ENCODE measurements around the gene ZCCHC14. TPM values are rescaled to one million over a fixed set of nuclear protein-coding genes. Genes with fewer than 3 reads are reported as not detected.
"Not testable (repeated sequence)": the region's sequence is repeated elsewhere in the genome, so short reads cannot be mapped to it uniquely, and the experiment has no call there.

ZCCHC14 gene
- total RNA-seq, 2 experiments from 2014 or later = 4.7 to 5.2 TPM

DNA sequence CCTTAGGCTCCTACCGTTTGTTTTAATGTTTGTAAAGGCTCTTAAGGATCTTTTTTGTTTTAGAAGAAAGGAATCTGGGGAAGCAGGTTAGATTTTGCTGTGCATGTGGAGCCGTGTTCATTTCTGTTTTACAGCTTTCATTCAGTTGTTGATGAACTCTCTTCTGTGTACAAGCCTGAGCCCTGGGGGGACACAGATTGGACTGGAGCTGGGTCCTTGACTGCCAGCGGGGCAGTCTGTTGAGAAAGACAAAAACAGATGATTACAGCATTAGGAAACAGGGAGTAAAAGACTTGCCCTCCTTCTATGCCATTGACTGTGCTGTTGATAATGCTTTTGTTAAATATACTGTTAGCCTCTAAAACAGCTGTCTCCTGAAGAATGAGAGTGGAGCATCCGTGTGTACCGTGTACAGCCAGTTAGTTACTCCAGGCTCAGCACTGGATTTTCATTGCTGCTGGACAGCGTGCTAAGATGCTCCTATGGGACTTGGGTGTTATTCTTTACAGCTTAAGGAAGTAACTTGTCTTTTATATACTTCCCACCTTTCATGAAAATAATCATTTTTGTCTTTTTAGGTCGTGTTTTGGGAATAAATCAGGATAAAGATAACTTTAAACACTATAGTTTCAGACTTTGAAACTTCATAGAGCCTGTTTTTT lies 97.5 kb downstream of the ZCCHC14 start:
- CTCF ChIA-PET = interaction anchor here (0.6 to 3.0 kb wide), 5 partner anchors 12 to 839 kb away, joined by 3 to 22 read pairs (median 10); partner anchors contain the start of gene FBXO31
- POLR2A ChIA-PET = interaction anchor here (0.8 to 1.2 kb wide), 2 partner anchors 11 to 240 kb away, joined by 3 to 5 read pairs; partner anchors contain the start of gene FBXO31

DNA sequence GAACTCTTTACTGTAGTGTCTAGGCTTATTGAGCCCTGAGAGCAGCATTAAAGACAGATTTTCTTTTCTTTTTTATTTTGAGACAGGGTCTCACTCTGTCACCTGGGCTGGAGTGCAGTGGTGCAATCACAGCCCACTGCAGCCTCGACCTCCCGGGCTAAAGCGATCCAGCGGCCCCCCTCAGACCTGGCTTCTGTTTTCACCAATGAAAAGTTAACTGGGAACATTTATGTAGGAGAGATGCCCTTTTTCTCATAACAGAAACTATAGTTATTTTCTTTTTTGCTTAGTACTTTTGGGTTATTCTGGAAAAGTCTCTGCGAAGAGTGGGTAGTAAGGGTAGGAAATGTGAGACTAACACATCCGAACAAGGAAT lies 99.2 kb downstream of the ZCCHC14 start:
- ChIA-PET CTCF (interaction anchor here (0.9 to 3.0 kb wide), 7 partner anchors 10 to 243 kb away, joined by 3 to 22 read pairs (median 5); partner anchors contain the start of gene FBXO31), POLR2A (interaction anchor here (1.1 to 2.1 kb wide), 2 partner anchors 10 to 75 kb away, joined by 3 to 16 read pairs; partner anchors contain the start of gene FBXO31)

DNA sequence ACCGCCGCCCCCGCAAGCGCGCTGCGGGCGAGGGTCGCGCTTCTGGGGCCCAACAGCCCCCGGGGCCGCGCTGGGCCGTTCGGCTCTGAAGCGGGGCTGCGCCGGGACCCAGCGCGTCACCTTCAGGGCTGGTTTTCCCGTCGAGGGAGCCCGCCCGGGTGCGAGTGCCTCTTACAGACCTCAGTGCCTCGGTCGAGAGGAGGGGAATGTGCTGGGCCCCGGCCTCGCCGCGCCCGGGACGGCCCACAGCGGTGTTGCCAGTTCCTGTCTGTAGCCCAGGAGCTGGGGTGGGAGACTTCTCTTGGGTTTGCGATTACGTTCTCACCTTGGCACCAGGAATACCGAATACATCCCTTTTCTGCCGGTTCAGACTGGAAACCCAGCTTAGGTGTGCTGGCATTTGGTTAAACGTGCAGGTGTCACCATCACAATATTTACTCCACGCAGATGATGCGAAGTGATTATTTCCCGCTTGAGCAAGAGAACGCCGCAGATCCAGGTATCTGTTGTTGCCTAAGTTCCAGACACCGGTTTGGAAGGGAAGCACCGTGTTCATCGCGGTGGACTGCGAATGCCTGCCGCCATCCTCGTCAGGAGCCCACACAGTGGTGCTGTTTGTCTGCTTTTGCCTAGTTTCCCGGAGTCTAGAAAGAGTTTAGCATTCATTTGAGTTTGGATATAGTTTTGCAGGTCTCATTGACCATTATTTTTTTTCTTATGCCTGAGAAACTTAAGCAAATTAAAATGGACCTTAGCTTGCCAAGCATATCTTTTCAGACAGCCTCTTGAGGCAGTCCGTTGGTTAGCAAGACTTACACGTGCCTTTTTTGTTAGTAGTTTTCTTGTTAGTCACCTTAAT lies 99.8 kb downstream of the ZCCHC14 start:
- ChIA-PET CTCF (interaction anchor here (0.9 to 3.0 kb wide), 7 partner anchors 10 to 243 kb away, joined by 3 to 22 read pairs (median 5); partner anchors contain the start of gene FBXO31), POLR2A (interaction anchor here (0.5 to 2.1 kb wide), 2 partner anchors 9 to 10 kb away, joined by 3 to 16 read pairs; partner anchors contain the start of gene FBXO31)

DNA sequence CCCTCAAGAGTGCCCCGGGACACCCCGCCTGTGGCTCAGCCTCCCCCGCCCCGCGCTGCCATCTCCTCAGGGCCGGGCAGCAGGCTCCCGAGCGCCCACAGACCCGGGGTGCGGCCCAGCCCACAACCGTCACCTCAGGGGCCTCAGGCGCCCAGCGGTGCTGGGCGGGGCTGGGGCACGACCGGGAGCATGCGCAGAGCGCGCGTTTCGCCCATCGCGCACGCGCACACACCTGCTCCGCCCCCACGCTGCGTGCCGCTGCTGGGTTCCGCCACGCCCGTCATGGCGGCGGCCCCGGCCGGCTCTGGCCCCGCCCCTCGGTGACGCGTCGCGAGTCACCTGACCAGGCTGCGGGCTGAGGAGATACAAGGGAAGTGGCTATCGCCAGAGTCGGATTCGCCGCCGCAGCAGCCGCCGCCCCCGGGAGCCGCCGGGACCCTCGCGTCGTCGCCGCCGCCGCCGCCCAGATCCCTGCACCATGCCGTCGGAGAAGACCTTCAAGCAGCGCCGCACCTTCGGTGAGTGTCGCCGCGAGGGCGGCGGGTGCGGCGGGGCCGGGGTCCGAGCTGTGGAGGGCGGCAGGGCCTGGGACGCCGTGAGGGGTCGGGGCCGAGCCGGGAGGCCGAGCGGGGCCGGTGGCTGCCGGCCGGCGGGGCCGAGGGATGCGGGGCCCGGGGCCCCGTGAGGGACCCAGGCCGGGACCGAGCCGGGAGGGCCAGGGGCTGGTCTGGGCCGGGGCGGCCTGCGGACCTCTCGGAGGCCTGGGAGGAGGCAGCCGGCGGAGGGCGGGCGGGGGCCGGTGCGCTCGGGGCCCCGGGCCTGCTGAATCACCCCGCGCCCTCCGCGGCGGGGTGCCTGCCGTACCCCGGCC lies 100.6 kb downstream of the ZCCHC14 start, which contains the start of gene MAP1LC3B:
Gene MAP1LC3B, plus strand, starts transcription at position 387 of the 871 bp plus-strand sequence. Its CDS starts 92 bp downstream, at position 479.
- ChIA-PET CTCF (interaction anchor here (1.0 to 3.0 kb wide), 3 partner anchors 11 to 244 kb away, joined by 3 to 22 read pairs (median 5); no protein-coding TSS in a partner anchor), POLR2A (interaction anchor here (0.5 to 2.1 kb wide), 2 partner anchors 9 to 10 kb away, joined by 3 to 16 read pairs; partner anchors contain the start of gene FBXO31)

DNA sequence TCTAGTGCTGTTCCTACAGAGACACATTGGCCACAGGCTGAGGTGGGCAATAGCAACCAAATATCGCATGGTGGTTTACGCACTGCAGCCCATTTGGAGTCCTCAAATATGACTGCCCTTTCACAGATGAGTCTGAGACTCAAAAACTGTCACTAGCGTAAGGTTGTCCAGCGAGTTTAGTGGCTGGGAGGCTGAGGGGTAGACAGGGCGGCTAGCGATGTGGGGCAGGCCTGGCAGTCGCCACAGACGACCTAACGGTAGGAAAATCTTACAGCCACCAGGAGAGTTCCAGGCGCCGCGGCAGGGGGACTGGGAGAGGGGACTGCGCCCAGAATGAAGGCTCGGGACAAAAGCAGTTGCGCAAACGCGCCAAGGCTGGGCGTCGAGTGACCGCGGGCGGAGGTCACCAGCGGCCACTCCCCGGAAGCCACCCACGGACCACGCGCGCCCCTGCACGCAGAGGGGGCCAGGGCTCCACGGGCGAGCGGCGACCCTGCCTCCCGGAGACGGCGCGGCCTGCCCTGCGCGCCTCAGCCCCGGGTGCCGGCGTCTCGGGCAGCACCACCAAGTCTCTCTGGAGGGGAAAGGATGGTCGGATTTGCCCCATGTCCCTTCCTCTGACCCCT lies 101.4 kb downstream of the ZCCHC14 start:
- POLR2A ChIA-PET = no interaction called here

DNA sequence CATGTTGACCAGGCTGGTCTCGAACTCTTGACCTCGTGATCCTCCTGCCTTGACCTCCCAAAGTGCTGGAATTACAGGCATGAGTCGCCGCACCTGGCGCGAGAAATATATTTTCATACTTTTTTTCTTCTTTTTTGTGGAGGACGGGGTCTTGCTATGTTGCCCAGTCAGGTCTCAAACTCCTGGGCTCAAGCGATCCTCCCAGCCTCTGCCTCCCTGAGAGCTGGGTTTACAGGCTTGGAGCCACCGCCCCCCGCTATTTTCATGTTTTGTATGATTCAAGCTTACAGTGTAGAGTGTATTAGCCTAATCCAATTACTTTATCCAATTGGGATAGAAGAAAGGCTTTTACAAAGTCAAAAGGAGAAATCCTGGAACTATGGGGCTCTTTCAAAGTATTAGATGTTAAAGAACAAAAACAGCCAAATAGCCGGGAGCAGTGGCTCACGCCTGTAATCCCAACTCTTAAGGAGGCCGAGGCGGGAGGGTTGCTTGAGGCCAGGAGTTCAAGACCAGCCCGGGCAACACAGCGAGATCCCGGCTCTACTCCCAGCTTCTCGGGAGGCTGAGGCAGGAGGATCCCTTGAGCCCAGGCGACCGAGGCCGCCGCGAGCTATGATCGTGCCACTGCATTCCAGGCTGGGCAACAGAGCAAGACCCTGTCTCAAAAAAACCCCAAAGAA lies 102.0 kb downstream of the ZCCHC14 start:
- ChIA-PET CTCF (interaction anchor here (1.0 kb wide), 1 partner anchor 246 kb away, joined by 3 read pairs; no protein-coding TSS in a partner anchor), POLR2A (interaction anchor here (0.7 kb wide), 1 partner anchor 1932 kb away, joined by 3 read pairs; no protein-coding TSS in a partner anchor)

More for the DNA sequence above, 101.4 kb downstream of the ZCCHC14 start:
- CTCF ChIA-PET = interaction anchor here (1.0 kb wide), 1 partner anchor 245 kb away, joined by 3 read pairs; no protein-coding TSS in a partner anchor

DNA sequence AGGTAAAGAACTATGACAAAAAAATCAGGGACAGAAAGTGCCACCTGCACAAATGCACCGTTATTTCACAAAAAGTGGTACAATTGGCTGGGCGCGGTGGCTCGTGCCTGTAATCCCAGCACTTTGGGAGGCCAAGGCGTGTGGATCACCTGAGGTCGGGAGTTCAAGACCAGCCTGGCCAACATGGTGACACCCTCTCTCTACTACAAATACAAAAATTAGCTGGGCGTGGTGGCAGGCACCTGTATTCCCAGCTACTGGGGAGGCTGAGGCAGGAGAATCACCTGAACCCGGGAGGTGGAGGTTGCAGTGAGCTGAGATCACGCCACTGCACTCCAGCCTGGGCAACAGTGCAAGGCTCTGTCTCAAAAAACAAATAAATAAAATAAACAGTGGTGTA lies 102.9 kb downstream of the ZCCHC14 start:
- CTCF ChIA-PET, POLR2A ChIA-PET: not testable (repeated sequence)

DNA sequence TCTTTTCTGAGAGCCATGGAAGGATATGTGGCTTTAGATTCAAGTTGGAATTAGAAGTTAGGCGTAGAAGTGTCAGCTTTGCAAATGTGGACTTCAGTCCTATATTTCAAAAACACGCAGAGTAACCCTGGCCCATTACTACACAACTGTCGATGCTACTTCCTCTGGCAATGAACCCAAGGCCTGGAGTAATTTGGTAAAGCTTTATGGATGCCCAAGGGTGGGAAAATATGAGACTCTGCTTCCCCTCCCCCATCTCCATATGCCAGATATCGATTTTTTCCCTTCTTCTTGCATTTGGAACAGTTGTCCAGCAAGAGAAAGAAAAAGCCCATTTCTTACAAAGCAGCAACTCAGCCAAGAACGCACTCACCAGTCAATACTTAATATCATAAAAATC lies 103.6 kb downstream of the ZCCHC14 start:
- CTCF ChIA-PET = no interaction called here
- POLR2A ChIA-PET = no interaction called here

DNA sequence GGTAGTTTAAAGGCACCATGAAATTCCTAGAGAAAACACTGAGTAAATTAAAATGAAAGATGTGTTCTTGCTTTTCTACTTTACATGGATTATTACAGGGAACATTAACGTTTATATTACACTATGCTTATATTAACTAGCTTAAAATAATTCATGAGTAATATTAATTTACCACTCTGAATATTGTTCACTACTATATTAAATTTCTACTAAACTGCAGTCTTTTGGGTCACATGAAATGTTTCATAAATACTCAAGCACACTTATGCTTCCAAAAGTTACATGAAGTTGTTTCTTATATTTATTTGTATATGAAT lies 104.0 kb downstream of the ZCCHC14 start:
- CTCF ChIA-PET = no interaction called here
- POLR2A ChIA-PET = no interaction called here

DNA sequence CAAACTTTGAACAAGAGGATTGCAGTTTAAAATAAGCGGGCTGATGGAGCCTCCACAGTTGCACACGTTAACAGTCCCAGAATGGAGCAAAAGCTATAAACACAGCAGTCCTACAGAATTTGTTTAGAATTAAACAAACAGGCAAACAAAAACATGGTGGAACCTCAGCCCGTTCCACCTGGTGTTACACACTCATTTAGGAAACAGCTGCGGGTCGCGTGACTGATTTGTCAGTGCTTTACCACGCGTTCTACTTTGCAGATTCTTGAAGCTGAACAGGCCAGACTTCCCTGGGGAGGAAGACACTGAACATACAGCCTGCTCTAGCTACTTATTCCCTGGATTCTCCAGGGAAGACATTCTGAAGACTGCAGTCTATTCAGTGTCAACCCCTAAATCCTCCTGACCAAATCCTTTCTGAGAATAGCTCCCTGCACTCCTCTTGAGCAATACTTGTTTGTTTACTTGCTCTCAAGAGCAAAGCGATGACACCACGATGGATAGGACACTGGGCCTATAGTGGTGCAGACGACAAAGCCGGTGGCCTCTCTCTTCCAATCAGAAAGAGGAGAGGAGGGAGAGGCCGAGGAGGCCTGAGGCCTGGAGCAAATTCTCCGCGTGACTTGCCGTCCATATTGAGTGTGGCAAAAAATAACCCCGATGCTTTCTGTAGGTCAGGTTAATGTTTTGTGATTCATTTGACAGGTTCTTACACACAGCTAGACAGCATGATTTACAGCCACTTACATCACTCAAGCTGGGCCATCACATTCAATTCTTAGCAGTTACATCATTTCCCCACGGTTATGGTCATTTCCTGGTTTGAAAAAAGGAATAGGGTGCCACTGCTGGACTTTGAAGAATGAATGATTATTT lies 104.6 kb downstream of the ZCCHC14 start:
- POLR2A ChIA-PET = no interaction called here

DNA sequence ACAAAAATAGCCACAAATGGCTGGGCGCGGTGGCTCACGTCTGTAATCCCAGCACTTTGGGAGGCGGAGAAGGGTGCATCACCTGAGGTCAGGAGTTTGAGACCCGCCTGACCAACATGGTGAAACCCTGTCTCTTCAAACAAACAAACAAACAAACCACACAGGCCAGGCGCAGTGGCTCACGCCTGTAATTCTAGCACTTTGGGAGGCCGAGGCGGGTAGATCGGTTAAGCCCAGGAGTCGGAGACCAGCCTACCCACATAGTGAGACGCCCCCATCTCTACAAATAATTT lies 108.0 kb downstream of the ZCCHC14 start:
- POLR2A ChIA-PET = not testable (repeated sequence)
- CTCF ChIA-PET = interaction anchor here (2.0 to 3.3 kb wide), 2 partner anchors 10 to 68 kb away, joined by 11 to 19 read pairs; partner anchors contain the start of gene C16orf95

More for the DNA sequence above, 104.6 kb downstream of the ZCCHC14 start:
- CTCF ChIA-PET = interaction anchor here (1.0 to 1.2 kb wide), 2 partner anchors 248 to 393 kb away, joined by 3 to 9 read pairs; no protein-coding TSS in a partner anchor

DNA sequence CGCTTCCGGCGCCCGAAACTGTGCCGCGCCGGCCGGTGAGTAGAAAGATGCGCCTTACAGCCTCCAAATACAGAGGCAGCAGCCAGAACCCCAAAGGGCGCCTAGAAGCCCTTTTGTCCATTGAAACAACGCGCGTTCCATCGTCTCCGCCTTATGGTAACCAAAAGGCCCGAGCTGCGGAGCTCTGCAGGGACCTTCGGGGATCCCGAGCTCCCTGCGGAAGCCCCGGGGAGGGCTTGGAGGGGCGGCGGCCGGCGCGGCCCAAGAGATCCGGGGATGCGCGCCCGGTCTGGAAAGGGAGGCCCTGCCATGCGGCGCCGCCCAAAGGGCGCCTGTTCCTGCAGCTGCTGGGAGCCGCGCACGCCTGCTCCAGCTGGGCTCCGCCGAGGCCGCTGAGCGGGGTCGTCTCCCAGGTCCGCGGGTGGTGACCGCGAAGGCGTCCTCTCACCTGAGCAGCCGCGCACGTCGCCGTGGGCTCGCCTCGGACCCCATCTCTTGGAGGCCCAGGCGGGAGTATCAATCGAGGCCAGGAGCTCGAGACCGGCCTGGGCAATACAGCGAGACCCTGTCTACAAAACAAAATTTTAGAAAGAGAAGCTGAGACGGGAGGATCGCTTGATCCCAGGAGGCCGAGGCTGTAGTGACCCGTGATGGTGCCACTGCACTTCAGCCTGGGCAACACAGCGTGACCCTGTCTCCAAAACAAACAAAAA lies 108.5 kb downstream of the ZCCHC14 start:
- ChIA-PET CTCF (interaction anchor here (1.7 to 3.3 kb wide), 3 partner anchors 10 to 86 kb away, joined by 4 to 19 read pairs (median 11); partner anchors contain the start of gene C16orf95), POLR2A (interaction anchor here (1.1 to 2.1 kb wide), 4 partner anchors 9 to 107 kb away, joined by 4 to 17 read pairs (median 10); partner anchors contain the start of genes C16orf95 and MAP1LC3B)

DNA sequence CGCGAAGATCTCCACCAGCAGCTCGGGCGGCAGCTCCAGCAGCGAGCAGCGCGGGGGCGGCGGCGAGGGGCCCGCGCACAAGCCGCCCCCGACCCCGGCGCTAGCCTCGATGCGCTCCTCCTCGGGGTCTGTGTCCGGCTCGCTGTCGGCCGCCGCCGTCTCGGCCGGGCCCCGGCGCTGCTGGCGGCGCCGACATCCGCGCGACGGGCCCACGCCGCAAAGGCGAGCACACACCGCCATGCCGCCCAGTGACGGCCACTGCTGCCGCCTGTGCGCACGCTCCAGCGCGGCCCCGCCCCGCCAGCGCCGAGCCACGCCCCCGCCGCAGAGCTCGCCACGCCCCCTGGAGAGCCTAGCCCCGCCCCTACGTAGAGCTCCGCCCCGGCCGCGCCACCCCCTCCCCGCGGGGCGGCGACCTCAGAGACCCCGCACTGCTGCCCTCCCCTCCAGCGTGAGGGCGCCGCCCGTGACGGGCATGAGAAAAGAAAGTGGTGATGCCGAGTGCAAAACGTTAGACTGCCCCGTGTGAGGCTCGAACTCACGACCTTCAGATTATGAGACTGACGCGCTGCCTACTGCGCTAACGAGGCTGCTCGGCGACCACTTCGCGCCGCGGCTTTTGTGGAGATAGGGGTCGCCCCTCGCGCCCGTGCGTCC lies 109.2 kb downstream of the ZCCHC14 start, which contains the start of gene FBXO31:
Gene FBXO31, minus strand, starts transcription at position 272 of the 657 bp plus-strand sequence. Its CDS starts 32 bp downstream, at position 240.
- ChIA-PET POLR2A (interaction anchor here (0.6 to 2.1 kb wide), 6 partner anchors 9 to 382 kb away, joined by 3 to 17 read pairs (median 4); partner anchors contain the start of genes C16orf95, KLHDC4 and MAP1LC3B), CTCF (interaction anchor here (1.7 to 3.3 kb wide), 3 partner anchors 11 to 86 kb away, joined by 4 to 19 read pairs (median 11); partner anchors contain the start of gene C16orf95)

DNA sequence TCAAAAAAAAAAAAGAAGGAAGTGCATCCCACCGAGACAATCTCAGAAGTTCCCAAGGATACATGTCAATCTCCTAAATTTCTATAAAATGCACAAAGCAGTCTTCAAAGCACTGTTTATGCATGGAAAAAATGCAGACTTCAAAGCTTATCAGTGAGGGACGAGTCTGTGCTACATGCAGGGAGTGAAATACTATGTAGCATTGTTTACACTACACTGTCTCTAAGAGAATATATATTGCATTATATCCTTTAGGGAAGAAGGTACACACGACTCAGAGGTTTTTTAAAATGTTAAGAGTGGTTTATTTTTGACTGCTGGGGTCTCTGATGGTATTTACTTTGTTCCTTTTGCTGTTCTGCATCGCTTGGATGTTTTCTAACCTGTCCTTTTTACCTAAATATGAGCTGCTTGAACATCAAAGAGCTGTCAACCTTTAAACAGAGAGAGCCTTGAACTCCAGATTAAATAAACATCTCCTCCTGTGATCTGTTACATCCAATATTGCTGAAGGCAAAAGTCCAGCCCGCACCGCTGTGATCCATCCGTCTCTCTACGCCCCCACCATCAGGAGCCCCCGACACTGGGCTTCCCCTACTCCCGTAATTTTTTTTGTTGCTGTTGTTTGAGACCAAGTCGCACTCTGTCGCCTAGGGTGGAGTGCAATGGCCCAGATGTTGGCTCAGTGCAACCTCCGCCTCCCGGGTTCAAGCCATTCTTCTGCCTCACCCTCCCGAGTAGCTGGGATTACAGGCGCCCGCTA lies 110.6 kb downstream of the ZCCHC14 start:
- POLR2A ChIA-PET = interaction anchor here (2.1 kb wide), 1 partner anchor 65 kb away, joined by 17 read pairs; the partner anchor contains the start of gene C16orf95
- CTCF ChIA-PET = interaction anchor here (1.0 to 3.3 kb wide), 3 partner anchors 12 to 254 kb away, joined by 4 to 19 read pairs (median 5); no protein-coding TSS in a partner anchor

Data from activated CD8-positive, alpha-beta memory T cell treated with anti-CD3 and anti-CD28 coated beads for 36 hours (primary cell).